HCT116 (cell line): Measurements from ENCODE around the gene PKIB. TPM values are rescaled to one million over a fixed set of nuclear protein-coding genes. Genes with fewer than 3 reads are reported as not detected.

Experiments
- ATAC-seq: fragments of 200-7000 bp; cut with Tn5 transposase; 2 replicates; pipeline ENCODE4 v1.9.1; 2020; ENCODE audit warnings: mild to moderate bottlenecking, moderate library complexity
- BruUV-seq: library from RNA; stranded (reverse); fragments of 400-500 nt; replicated peaks from 2 replicates; lab custom pipeline; 2021; lab: Mats Ljungman, UMichigan
- CTCF ChIA-PET: fragments of 300-600 bp; sonication (Branson Sonifier 250); formaldehyde crosslinking; loops from one replicate; lab custom pipeline; 2021; ENCODE audit warnings: antibody characterized with exemption; lab: Charles Lee
- POLR2A ChIA-PET: fragments of 300-600, 350-600 bp; sonication (Branson Sonifier 250); formaldehyde crosslinking; loops from one replicate; lab custom pipeline; 2021; ENCODE audit warnings: antibody characterized with exemption; lab: Charles Lee
- RAD21 ChIA-PET, 2 experiments: fragments of 300-600 bp; sonication (Branson Sonifier 250); formaldehyde crosslinking; loops; one replicate each; lab custom pipeline; 2023; ENCODE audit warnings: low total read pairs in 2 of 2; ENCODE audit not compliant: uncharacterized antibody in 2 of 2, unreplicated experiment in 2 of 2, low non-redundant PET in 1 of 2; lab: Charles Lee
- DNase-seq: peaks from one replicate; pipeline ENCODE4 v3.0.0-alpha.2; 2010; ENCODE audit warnings: low read depth, low spot score
- H2AFZ ChIP-seq: fragments of 200-600 bp; shearing (Covaris generic), sonication (generic); 2 replicates; pipeline ENCODE4 v1.6.1; 2017; ENCODE audit warnings: low read depth, mixed run types, mixed read lengths, antibody characterized with exemption, low read length; ENCODE audit not compliant: poor library complexity, severe bottlenecking
- H3K27ac ChIP-seq: 2 replicates; pipeline ENCODE4 v1.5.1; 2012; ENCODE audit warnings: low read depth, low read length
- H3K27me3 ChIP-seq: fragments of 200-600 bp; sonication (generic); 2 replicates; pipeline ENCODE4 v1.6.1; 2016; ENCODE audit warnings: mixed run types, low read length, mixed read lengths; ENCODE audit not compliant: insufficient read depth
- H3K36me3 ChIP-seq, 2 experiments: fragments of 200-500 bp in 1 of 2; fragments of 200-600 bp in 1 of 2; sonication (Bioruptor generic) in 1 of 2; sonication (generic) in 1 of 2; 2 replicates each; pipeline versions ENCODE4 v1.5.1 to v1.6.1; 2014 to 2016; ENCODE audit warnings: low read length in 2 of 2, inconsistent platforms in 1 of 2, mixed read lengths in 1 of 2, mixed run types in 1 of 2; ENCODE audit not compliant: insufficient read depth in 2 of 2, control insufficient read depth in 1 of 2
- H3K4me1 ChIP-seq, 2 experiments: fragments of 200-600 bp in 1 of 2; sonication (generic) in 1 of 2; 2 replicates each; pipeline versions ENCODE4 v1.5.1 to v1.6.1; 2012 to 2017; ENCODE audit warnings: low read length in 2 of 2, inconsistent platforms in 1 of 2, mild to moderate bottlenecking in 1 of 2, mixed read lengths in 1 of 2, mixed run types in 1 of 2, moderate library complexity in 1 of 2; ENCODE audit not compliant: insufficient read depth in 2 of 2, control insufficient read depth in 1 of 2
- H3K4me2 ChIP-seq: fragments of 200-600 bp; sonication (generic); 2 replicates; pipeline ENCODE4 v1.6.1; 2017; ENCODE audit warnings: mixed run types, low read length, mixed read lengths
- H3K4me3 ChIP-seq, 2 experiments: fragments of 200-600 bp in 1 of 2; sonication (generic) in 1 of 2; replicated peaks in 1 of 2; 2 replicates each; pipeline ENCODE4 v1.5.1; 2011 to 2016; ENCODE audit warnings: low read length in 2 of 2, control low read depth in 1 of 2, low read depth in 1 of 2, mild to moderate bottlenecking in 1 of 2, mixed read lengths in 1 of 2, mixed run types in 1 of 2
- H3K79me2 ChIP-seq: fragments of 200-600 bp; sonication (generic); 2 replicates; pipeline ENCODE4 v1.6.1; 2017; ENCODE audit warnings: mild to moderate bottlenecking, mixed run types, low read length, moderate library complexity, mixed read lengths; ENCODE audit not compliant: insufficient read depth
- H3K9ac ChIP-seq: fragments of 200-600 bp; sonication (generic); 2 replicates; pipeline ENCODE4 v1.6.1; 2016; ENCODE audit warnings: low read length, mixed read lengths
- H3K9me2 ChIP-seq: fragments of 200-600 bp; sonication (generic), shearing (Covaris generic); 2 replicates; pipeline ENCODE4 v1.6.1; 2017; ENCODE audit warnings: mixed run types, mild to moderate bottlenecking, moderate library complexity; ENCODE audit not compliant: insufficient read depth
- H3K9me3 ChIP-seq, 2 experiments: fragments of 200-500 bp in 1 of 2; fragments of 200-600 bp in 1 of 2; sonication (Bioruptor generic) in 1 of 2; sonication (generic) in 1 of 2; 2 replicates each; pipeline ENCODE4 v1.6.1; 2014 to 2017; ENCODE audit warnings: low read length in 2 of 2, mixed read lengths in 2 of 2, inconsistent platforms in 1 of 2, low read depth in 1 of 2, mild to moderate bottlenecking in 1 of 2, mixed run types in 1 of 2, moderate library complexity in 1 of 2; ENCODE audit not compliant: control insufficient read depth in 1 of 2, insufficient read depth in 1 of 2
- H4K20me1 ChIP-seq: fragments of 200-600 bp; sonication (generic), shearing (Covaris generic); 2 replicates; pipeline ENCODE4 v1.6.1; 2017; ENCODE audit warnings: mixed run types, mild to moderate bottlenecking, moderate library complexity; ENCODE audit not compliant: insufficient read depth
- CBX3 ChIP-seq: IDR thresholded peaks from 2 replicates; pipeline ENCODE4 v1.6.1; 2012; ENCODE audit warnings: low read depth
- CTCF ChIP-seq, 3 experiments: fragments of 200-600 bp in 1 of 3; sonication (generic) in 1 of 3; IDR thresholded peaks in 2 of 3; conservative IDR thresholded peaks in 1 of 3; 2 replicates each; pipeline ENCODE4 v1.5.1; 2012 to 2017; ENCODE audit warnings: low read depth in 2 of 3, low read length in 2 of 3, antibody characterized with exemption in 1 of 3, borderline replicate concordance in 1 of 3, control low read depth in 1 of 3, mild to moderate bottlenecking in 1 of 3, mixed read lengths in 1 of 3, mixed run types in 1 of 3, moderate library complexity in 1 of 3; ENCODE audit not compliant: insufficient read depth in 1 of 3
- EZH2phosphoT487 ChIP-seq: fragments of 200-600 bp; IDR thresholded peaks from 2 replicates; pipeline ENCODE4 v1.6.1; 2018; ENCODE audit warnings: antibody characterized with exemption, borderline replicate concordance
- JUND ChIP-seq: IDR thresholded peaks from 2 replicates; pipeline ENCODE4 v1.6.1; 2012
- POLR2AphosphoS5 ChIP-seq: IDR thresholded peaks from 2 replicates; pipeline ENCODE4 v1.6.1; 2011; ENCODE audit warnings: mild to moderate bottlenecking, low read depth, low read length, moderate library complexity
- RAD21 ChIP-seq: IDR thresholded peaks from 2 replicates; pipeline ENCODE4 v1.6.1; 2012; ENCODE audit warnings: low read depth, mild to moderate bottlenecking
- SP1 ChIP-seq: IDR thresholded peaks from 2 replicates; pipeline ENCODE4 v1.6.1; 2012; ENCODE audit warnings: low read depth
- SRF ChIP-seq: IDR thresholded peaks from 2 replicates; pipeline ENCODE4 v1.6.1; 2012; ENCODE audit warnings: low read depth
- YY1 ChIP-seq: IDR thresholded peaks from 2 replicates; pipeline ENCODE4 v1.6.1; 2011; ENCODE audit warnings: low read length, low read depth, moderate library complexity, mild to moderate bottlenecking; ENCODE audit not compliant: insufficient replicate concordance; ENCODE audit errors: extremely low read depth
- ZBTB33 ChIP-seq: IDR thresholded peaks from 2 replicates; pipeline ENCODE4 v1.6.1; 2011; ENCODE audit warnings: mild to moderate bottlenecking, low read length, moderate library complexity; ENCODE audit not compliant: insufficient replicate concordance; ENCODE audit errors: extremely low read depth
- intact Hi-C: fragments of 100-400 bp; cut with micrococcal nuclease; formaldehyde crosslinking; loops from 2 replicates; pipeline ENCODE4 v1.10.0; 2022
- total RNA-seq: library from RNA; stranded (reverse); gene quantifications from one replicate; pipeline ENCODE4 v1.2.1, GENCODE V29; 2021; ENCODE audit not compliant: unreplicated experiment

Gene PKIB
- total RNA-seq, 1 experiment from 2014 or later: 24.0 TPM

- intact Hi-C loops: no loop called here
- Histone ChIP-seq H3K27ac (no peak overlapping the region), H2AFZ (no peak overlapping the region), H3K79me2 (no peaks in the 10 kb centered on the region), H3K4me1 (peaks cover 0 to 12% of the 10 kb centered on the region in 2 experiments; a peak in 2 of 4 replicates), H3K36me3 (no peaks in the 10 kb centered on the region), H3K27me3 (no peaks in the 10 kb centered on the region), H3K9ac (no peak overlapping the region), H3K9me3 (no peaks in the 10 kb centered on the region), H3K4me3 (no peak overlapping the region), H4K20me1 (no peaks in the 10 kb centered on the region), H3K4me2 (no peak overlapping the region), H3K9me2 (no peaks in the 10 kb centered on the region)
- no peak for TF ChIP-seq CBX3
- TF ChIP-seq POLR2AphosphoS5: no peak
- no peak for TF ChIP-seq CTCF (IDR thresholded peaks at IDR 0.05 in 2 of 3, conservative IDR thresholded peaks at IDR 0.05 in 1 of 3; ENCODE audit: borderline replicate concordance in 1 of 3, insufficient read depth in 1 of 3, low read depth in 2 of 3, low read length in 2 of 3)
- no peak for TF ChIP-seq RAD21
- TF ChIP-seq ZBTB33: no peak
- TF ChIP-seq SRF: no peak
- TF ChIP-seq SP1: no peak
- no peak for TF ChIP-seq YY1
- no peak for TF ChIP-seq JUND
- TF ChIP-seq EZH2phosphoT487: no peak
- ChIA-PET CTCF (no interaction called here), POLR2A (no interaction called here), RAD21 (no interaction called here)
- ATAC-seq: no peak
- no peak for DNase-seq
- no TSS peak for BruUV-seq
Observed at GRCh38 chr6:122677406-122677805, 67.2 kb downstream of the PKIB start.
